ENCODE measurements around the gene MED27. TPM values are rescaled to one million over a fixed set of nuclear protein-coding genes. Genes with fewer than 3 reads are reported as not detected.
A peak's percentile ranks its signal among the peaks of the same experiment; 100 is the strongest.
"Not testable (repeated sequence)": the region's sequence is repeated elsewhere in the genome, so short reads cannot be mapped to it uniquely, and the experiment has no call there.

The MED27 gene
- total RNA-seq, 1 experiment from 2014 or later, result 49.6 TPM

DNA sequence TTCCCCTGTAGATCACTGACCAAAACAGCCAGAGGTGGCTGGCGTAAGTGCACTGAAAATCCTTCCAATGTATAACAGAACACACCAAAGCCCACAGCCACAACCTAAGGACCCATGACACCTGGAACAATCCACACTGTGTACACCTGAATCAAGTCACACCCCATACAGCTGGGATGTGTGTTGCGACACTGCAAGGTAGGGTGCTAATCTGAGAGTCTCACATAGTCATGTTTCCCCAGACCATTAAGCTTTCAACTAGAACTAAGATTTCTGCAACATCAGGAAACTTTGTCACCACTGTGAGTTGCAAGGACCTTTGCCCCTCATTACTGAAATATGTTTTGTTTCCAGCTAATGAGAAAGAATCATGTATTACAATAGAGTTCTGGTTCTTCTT, 59.4 kb downstream of the MED27 start:
- DNase-seq (ENCODE audit: low read depth), result no peak

- no peak for DNase-seq (ENCODE audit: low read depth)
These were observed 60.0 kb downstream of the MED27 start for GRCh38 chr9:132019702-132020101.

- no peak for DNase-seq (ENCODE audit: low read depth)
These were observed 60.7 kb downstream of the MED27 start for GRCh38 chr9:132018957-132019405.

- DNase-seq (ENCODE audit: low read depth), result no peak
These were observed 63.2 kb downstream of the MED27 start for GRCh38 chr9:132016456-132016855.

DNA sequence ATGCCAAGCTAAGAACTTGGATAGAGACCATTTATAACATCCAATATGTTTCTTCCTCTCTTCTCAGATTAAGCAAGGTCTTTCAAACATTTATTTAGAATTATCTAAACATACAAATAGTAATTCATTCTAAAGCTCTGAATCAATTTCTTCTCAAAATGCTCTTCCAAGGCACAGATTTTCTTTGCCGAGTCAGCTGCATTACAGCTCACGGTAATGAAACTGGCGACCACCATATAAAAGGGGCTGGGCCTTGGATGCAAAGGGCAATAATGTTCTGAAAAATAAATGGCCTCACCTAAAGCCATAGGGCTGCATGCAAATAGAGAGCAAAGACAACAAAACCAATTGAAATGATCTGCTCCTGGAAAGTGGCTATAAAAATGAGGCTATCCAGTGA, 63.8 kb downstream of the MED27 start:
- DNase-seq (ENCODE audit: low read depth), result no peak

- DNase-seq (ENCODE audit: low read depth), result no peak
These were observed 65.4 kb downstream of the MED27 start for GRCh38 chr9:132014218-132014805.

DNA sequence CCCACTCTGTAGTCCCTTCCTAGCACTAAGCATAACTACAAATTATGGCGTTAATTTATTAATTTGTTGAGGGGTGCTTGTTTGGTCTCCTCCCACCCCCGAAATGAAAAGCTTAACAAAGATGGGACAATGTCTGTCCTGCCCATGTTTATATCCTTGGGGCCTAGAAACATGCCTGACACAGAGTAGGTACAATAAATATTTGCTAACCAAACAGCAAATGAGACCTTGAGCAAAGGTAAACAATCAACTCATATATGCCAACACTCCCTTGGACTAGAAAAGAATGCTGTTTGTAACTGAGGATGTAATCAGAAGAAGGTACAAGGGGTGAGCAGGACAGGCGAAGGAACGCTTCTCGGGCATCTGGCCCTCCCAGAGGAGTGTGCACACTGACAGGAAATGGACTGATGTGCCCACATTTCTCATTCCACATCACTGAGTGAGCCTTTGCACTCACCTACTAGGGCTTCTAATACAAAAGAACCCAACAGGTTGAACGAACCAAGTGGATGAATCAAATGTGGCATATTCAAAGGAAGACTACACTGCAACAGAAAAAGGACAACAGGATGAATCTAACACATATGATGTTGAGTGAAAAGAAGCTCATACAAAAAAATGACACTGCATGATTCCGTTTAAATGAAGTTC, 66.8 kb downstream of the MED27 start:
- no peak for DNase-seq (ENCODE audit: low read depth)

GRCh38 chr9:132011896-132012295, 67.8 kb downstream of the MED27 start:
- no peak for DNase-seq (ENCODE audit: low read depth)

DNA sequence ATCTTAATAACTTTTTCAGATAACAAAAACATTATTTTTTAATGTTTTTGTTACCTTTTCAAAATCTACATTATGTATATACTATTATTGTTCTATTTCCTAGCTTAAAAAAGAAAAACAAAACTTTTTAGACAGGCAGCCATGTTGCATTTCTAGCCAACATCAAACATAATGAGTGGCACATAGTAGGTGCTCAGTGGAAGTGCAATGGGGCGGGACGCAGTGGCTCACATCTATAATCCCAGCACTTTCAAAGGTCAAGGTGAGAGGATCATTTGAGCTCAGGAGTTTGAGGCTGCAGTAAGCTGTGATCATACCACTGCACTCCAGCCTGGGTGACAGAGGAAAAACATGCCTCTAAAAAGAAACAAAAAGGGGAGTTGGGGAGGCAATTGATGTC, 68.4 kb downstream of the MED27 start:
- no peak for DNase-seq (ENCODE audit: low read depth)

- not testable (repeated sequence) for DNase-seq (ENCODE audit: low read depth)
These were observed 69.5 kb downstream of the MED27 start for GRCh38 chr9:132010201-132010600.

DNA sequence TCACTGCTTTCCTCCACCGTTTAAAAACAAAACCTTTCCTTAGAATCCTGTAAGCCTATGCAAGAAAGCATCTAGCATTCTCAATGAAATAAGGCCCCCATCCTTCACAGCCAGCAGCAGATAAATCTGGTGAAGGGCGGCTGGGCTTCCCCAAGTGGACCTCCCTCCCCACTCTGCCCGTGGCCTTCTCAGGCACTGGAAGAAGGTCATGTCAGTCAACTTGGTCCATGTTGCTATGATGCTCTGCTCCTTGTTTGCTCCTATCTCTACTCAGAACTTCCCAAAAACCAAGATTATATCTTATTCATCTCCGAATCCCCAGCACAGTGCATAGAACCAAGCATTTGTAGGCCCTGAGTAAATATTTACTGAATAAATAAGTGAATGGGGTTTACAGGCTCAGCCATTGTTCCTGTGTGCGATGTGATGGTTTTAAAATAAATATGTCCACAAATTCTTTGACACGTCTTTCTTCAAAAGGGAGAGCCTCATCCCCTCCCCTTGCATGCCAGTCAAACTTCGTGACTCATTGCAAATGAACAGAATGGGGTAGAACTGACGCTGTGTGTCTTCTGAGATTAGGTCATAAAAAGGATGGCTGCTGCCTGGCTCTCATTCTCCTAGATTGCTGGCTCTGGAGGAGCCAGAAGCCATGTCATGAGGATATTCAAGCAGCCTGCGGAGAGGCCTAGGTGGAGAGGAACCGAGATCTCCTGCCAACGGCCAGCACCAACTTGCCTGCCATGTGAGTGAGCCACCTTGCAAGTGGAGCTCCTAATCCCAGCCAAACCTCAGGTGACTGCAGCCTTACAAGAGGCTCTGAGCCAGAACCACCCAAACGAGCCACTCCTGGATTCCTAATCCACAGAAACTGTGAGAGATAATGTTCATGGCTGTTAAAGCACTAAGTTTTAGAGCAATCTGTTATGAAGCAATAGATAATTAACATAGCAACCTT, 70.5 kb downstream of the MED27 start:
- no peak for DNase-seq (ENCODE audit: low read depth)

- DNase-seq (ENCODE audit: low read depth), result peak; percentile 92
These were observed 71.4 kb downstream of the MED27 start for GRCh38 chr9:132008184-132008803.

GRCh38 chr9:132007371-132008025, 72.2 kb downstream of the MED27 start:
- DNase-seq (ENCODE audit: low read depth), result no peak

GRCh38 chr9:132006677-132007370, 72.8 kb downstream of the MED27 start:
- DNase-seq (ENCODE audit: low read depth), result peak; percentile 52

DNA sequence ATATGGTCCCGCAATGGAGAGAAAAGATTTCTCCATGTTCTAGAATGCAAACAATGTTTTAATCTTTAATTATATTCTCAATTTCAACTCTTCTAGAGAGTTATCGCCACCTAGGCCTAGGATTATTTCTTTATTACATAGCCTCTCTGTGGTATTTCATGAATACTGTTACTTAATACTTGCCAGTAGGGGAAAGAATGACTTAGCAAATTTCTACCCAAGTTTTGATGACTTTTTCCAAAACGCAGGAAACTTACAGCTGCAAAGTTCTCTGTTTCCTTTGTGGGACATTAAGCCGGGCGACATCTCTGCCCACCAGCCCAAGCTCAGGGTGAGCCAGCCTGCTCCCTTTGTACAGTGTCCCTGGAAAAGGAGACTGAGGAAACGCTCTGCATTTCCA, 73.8 kb downstream of the MED27 start:
- no peak for DNase-seq (ENCODE audit: low read depth)

DNA sequence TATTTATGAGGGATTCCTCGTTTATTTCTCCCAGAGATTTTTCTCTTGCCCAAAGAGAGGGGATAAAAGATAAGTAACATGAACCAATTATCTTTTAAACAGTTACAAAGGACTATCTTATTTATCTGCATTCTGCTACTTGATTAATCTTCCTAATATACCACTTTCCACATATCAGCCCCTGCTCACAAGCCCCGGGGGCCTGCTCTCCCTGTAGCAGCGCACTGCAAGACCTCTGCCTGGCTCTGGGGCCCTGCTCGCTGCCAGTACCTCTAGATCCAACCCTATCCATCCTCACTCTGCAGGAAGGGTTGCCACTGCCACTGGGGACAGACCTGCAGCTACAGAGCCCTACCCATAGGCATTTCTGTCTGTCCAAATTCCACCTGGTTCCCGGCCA, 75.3 kb downstream of the MED27 start:
- DNase-seq (ENCODE audit: low read depth), result no peak

GRCh38 chr9:132003896-132004295, 75.8 kb downstream of the MED27 start:
- no peak for DNase-seq (ENCODE audit: low read depth)

GRCh38 chr9:132003319-132003704, 76.4 kb downstream of the MED27 start:
- DNase-seq (ENCODE audit: low read depth), result no peak

- peak; percentile 86 for DNase-seq (ENCODE audit: low read depth)
These were observed 76.9 kb downstream of the MED27 start for GRCh38 chr9:132002643-132003318.

- DNase-seq (ENCODE audit: low read depth), result no peak
These were observed 78.1 kb downstream of the MED27 start for GRCh38 chr9:132001567-132001966.

Data from LHCN-M2 (cell line).